ENCODE data around the gene GRID1.

The GRID1 gene

GRCh38 chr10:86247588-86247987 lies 119.0 kb downstream of the GRID1 start:
- H3F3A ChIP-seq (ENCODE audit: insufficient read depth, low read length): no peaks in the 10 kb centered on the region
- H3K9ac ChIP-seq (ENCODE audit: low read length): no peak overlapping the region
- no peaks in the 10 kb centered on the region for H4K20me1 ChIP-seq (ENCODE audit: insufficient read depth, low read length)
- no peak overlapping the region for H2AFZ ChIP-seq (ENCODE audit: low read length)
- no peak overlapping the region for H3K4me2 ChIP-seq (ENCODE audit: low read length)
- H3K4me3 ChIP-seq (ENCODE audit: low read depth, low read length, poor library complexity, severe bottlenecking): no peak overlapping the region
- TF ChIP-seq EZH2 (IDR thresholded peaks at IDR 0.05; ENCODE audit: borderline replicate concordance, low read length): no peak
- no peak for TF ChIP-seq CTCF (IDR thresholded peaks at IDR 0.05; ENCODE audit: low read length)
- no peaks in the 10 kb centered on the region for H3K4me1 ChIP-seq (ENCODE audit: insufficient read depth, low read length, severe bottlenecking)
- H3K79me2 ChIP-seq (ENCODE audit: insufficient read depth, low read length): no peaks in the 10 kb centered on the region
- no peaks in the 10 kb centered on the region for H3K9me3 ChIP-seq (ENCODE audit: low read length)
- no peak overlapping the region for H3K27ac ChIP-seq (ENCODE audit: low read depth, low read length, poor library complexity, severe bottlenecking)
- no peaks in the 10 kb centered on the region for H3K27me3 ChIP-seq (ENCODE audit: insufficient read depth, low read length)
- no peaks in the 10 kb centered on the region for H3K9me2 ChIP-seq (ENCODE audit: low read depth, low read length)
- no peaks in the 10 kb centered on the region for H3K36me3 ChIP-seq (ENCODE audit: insufficient read depth, low read length)

GRCh38 chr10:86247073-86247472 lies 119.5 kb downstream of the GRID1 start:
- H2AFZ ChIP-seq (ENCODE audit: low read length): no peak overlapping the region
- no peak overlapping the region for H3K9ac ChIP-seq (ENCODE audit: low read length)
- no peaks in the 10 kb centered on the region for H3F3A ChIP-seq (ENCODE audit: insufficient read depth, low read length)
- H3K4me1 ChIP-seq (ENCODE audit: insufficient read depth, low read length, severe bottlenecking): no peaks in the 10 kb centered on the region
- no peaks in the 10 kb centered on the region for H3K9me2 ChIP-seq (ENCODE audit: low read depth, low read length)
- TF ChIP-seq CTCF (IDR thresholded peaks at IDR 0.05; ENCODE audit: low read length) (no peak), EZH2 (IDR thresholded peaks at IDR 0.05; ENCODE audit: borderline replicate concordance, low read length) (no peak)
- H3K79me2 ChIP-seq (ENCODE audit: insufficient read depth, low read length): no peaks in the 10 kb centered on the region
- H3K9me3 ChIP-seq (ENCODE audit: low read length): no peaks in the 10 kb centered on the region
- no peak overlapping the region for H3K4me3 ChIP-seq (ENCODE audit: low read depth, low read length, poor library complexity, severe bottlenecking)
- no peak overlapping the region for H3K4me2 ChIP-seq (ENCODE audit: low read length)
- no peaks in the 10 kb centered on the region for H3K27me3 ChIP-seq (ENCODE audit: insufficient read depth, low read length)
- no peaks in the 10 kb centered on the region for H3K36me3 ChIP-seq (ENCODE audit: insufficient read depth, low read length)
- H4K20me1 ChIP-seq (ENCODE audit: insufficient read depth, low read length): no peaks in the 10 kb centered on the region
- H3K27ac ChIP-seq (ENCODE audit: low read depth, low read length, poor library complexity, severe bottlenecking): no peak overlapping the region

GRCh38 chr10:86246279-86246940 lies 120.2 kb downstream of the GRID1 start:
- H3K79me2 ChIP-seq (ENCODE audit: insufficient read depth, low read length): no peaks in the 10 kb centered on the region
- no peak overlapping the region for H3K27ac ChIP-seq (ENCODE audit: low read depth, low read length, poor library complexity, severe bottlenecking)
- H3K27me3 ChIP-seq (ENCODE audit: insufficient read depth, low read length): no peaks in the 10 kb centered on the region
- no peaks in the 10 kb centered on the region for H4K20me1 ChIP-seq (ENCODE audit: insufficient read depth, low read length)
- H3K9ac ChIP-seq (ENCODE audit: low read length): no peak overlapping the region
- TF ChIP-seq EZH2 (IDR thresholded peaks at IDR 0.05; ENCODE audit: borderline replicate concordance, low read length) (no peak), CTCF (IDR thresholded peaks at IDR 0.05; ENCODE audit: low read length) (no peak)
- no peaks in the 10 kb centered on the region for H3F3A ChIP-seq (ENCODE audit: insufficient read depth, low read length)
- H3K4me2 ChIP-seq (ENCODE audit: low read length): no peak overlapping the region
- H3K4me1 ChIP-seq (ENCODE audit: insufficient read depth, low read length, severe bottlenecking): no peaks in the 10 kb centered on the region
- no peak overlapping the region for H2AFZ ChIP-seq (ENCODE audit: low read length)
- H3K9me2 ChIP-seq (ENCODE audit: low read depth, low read length): no peaks in the 10 kb centered on the region
- H3K9me3 ChIP-seq (ENCODE audit: low read length): no peaks in the 10 kb centered on the region
- no peak overlapping the region for H3K4me3 ChIP-seq (ENCODE audit: low read depth, low read length, poor library complexity, severe bottlenecking)
- H3K36me3 ChIP-seq (ENCODE audit: insufficient read depth, low read length): no peaks in the 10 kb centered on the region
